Lower leg skin (tissue), 3 donors: ENCODE results near the gene CPXM2.

Experiments
- POLR2A ChIP-seq, 2 donors: fragments of 450-650 bp; IDR thresholded peaks; one replicate each; pipeline ENCODE4 v1.6.1; 2016 to 2017; ENCODE audit warnings: antibody characterized with exemption in 2 of 2, mild to moderate bottlenecking in 1 of 2, moderate library complexity in 1 of 2
- TF ChIP-seq, protein P1 (sequence below), 3 donors: fragments of 450-650 bp; IDR thresholded peaks; one replicate each; pipeline ENCODE4 v1.5.1; 2016; ENCODE audit warnings: antibody characterized with exemption in 3 of 3, mild to moderate bottlenecking in 3 of 3, moderate library complexity in 2 of 3

DNA sequence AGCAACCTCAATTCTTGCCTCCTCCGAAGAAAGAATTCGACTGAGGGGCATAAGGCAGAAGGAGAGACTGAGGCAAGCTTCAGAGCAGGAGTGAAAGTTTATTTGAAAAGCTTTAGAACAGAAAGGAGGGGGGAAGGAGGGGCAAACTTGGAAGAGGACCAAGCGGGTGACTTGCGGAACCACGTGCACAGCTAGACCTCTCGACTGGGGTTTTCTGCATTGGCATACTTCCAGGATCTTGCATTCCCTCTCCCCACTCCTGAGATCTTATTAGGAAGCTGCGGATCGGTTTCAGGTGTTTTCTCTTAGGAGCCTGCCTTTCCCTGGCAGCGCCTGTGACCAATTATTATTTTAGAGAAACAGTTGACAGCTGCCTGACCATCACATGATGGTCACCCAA lies 20.3 kb upstream of the CPXM2 start:
- TF ChIP-seq, protein P1, sequence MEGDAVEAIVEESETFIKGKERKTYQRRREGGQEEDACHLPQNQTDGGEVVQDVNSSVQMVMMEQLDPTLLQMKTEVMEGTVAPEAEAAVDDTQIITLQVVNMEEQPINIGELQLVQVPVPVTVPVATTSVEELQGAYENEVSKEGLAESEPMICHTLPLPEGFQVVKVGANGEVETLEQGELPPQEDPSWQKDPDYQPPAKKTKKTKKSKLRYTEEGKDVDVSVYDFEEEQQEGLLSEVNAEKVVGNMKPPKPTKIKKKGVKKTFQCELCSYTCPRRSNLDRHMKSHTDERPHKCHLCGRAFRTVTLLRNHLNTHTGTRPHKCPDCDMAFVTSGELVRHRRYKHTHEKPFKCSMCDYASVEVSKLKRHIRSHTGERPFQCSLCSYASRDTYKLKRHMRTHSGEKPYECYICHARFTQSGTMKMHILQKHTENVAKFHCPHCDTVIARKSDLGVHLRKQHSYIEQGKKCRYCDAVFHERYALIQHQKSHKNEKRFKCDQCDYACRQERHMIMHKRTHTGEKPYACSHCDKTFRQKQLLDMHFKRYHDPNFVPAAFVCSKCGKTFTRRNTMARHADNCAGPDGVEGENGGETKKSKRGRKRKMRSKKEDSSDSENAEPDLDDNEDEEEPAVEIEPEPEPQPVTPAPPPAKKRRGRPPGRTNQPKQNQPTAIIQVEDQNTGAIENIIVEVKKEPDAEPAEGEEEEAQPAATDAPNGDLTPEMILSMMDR (IDR thresholded peaks at IDR 0.05) = no peak
- no peak for TF ChIP-seq POLR2A (IDR thresholded peaks at IDR 0.05)
